ENCODE measurements around the gene UBR1. TPM values are rescaled to one million over a fixed set of nuclear protein-coding genes. Genes with fewer than 3 reads are reported as not detected.

The UBR1 gene
- total RNA-seq, 1 experiment from 2014 or later = 17.9 TPM

DNA sequence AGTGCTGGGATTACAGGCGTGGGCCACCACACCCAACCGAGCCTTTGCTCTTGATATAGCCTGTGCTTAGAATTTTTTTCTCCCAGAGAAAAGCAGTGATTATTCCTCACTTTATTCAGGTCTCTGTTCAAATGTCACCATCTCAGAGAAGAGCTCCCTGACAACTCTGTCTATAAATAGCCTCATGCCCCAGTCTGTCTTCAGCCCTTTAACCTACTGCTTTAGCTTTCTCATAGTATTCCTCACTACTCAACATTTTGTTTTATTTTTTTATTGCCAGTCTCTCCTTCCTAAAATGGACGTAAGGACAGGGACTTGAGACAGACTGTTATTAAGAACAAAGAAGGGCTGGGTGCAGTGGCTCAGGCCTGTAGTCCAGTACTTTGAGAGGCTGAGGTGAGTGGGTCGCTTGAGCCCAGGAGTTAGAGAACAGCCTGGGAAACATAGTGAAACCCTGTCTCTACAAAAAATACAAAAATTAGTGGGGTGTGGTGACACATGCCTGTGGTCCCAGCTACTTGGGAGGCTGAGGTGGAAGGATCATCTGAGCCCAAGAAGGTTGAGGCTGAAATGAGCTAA, 106.5 kb downstream of the UBR1 start:
- no peaks in the 10 kb centered on the region for H3K27me3 ChIP-seq (ENCODE audit: insufficient read depth, low read length)
- ChIA-PET RAD21 (ENCODE audit: low non-redundant PET in 1 of 2, low total read pairs in 2 of 2, uncharacterized antibody in 2 of 2, unreplicated experiment in 2 of 2) (no interaction called here), CTCF (no interaction called here), POLR2A (no interaction called here)
- H3K4me1 ChIP-seq (ENCODE audit: control insufficient read depth in 1 of 2, insufficient read depth in 2 of 2, low read length in 2 of 2) = no peaks in the 10 kb centered on the region
- no TSS peak for BruUV-seq (replicated peaks)
- H3K79me2 ChIP-seq (ENCODE audit: insufficient read depth, low read length) = no peaks in the 10 kb centered on the region
- ATAC-seq = no peak
- no peak overlapping the region for H3K4me2 ChIP-seq (ENCODE audit: low read length)
- no peak overlapping the region for H2AFZ ChIP-seq (ENCODE audit: low read depth, low read length, poor library complexity, severe bottlenecking)
- intact Hi-C loops (cut with micrococcal nuclease) = no loop called here
- no peaks in the 10 kb centered on the region for H4K20me1 ChIP-seq (ENCODE audit: insufficient read depth)
- H3K27ac ChIP-seq (ENCODE audit: low read depth, low read length) = no peak overlapping the region
- H3K36me3 ChIP-seq (ENCODE audit: control insufficient read depth in 1 of 2, insufficient read depth in 2 of 2, low read length in 2 of 2) = peaks cover 0 to 4% of the 10 kb centered on the region in 2 experiments; a peak in 2 of 4 replicates
- H3K4me3 ChIP-seq (replicated peaks in 1 of 2; ENCODE audit: low read depth in 1 of 2, low read length in 2 of 2) = no peak overlapping the region
- H3K9me2 ChIP-seq (ENCODE audit: insufficient read depth) = no peaks in the 10 kb centered on the region; the same call in 1 of the 2 replicates
- TF ChIP-seq EZH2phosphoT487 (IDR thresholded peaks at IDR 0.05; ENCODE audit: borderline replicate concordance) = no peak
- TF ChIP-seq TCF7L2 (IDR thresholded peaks at IDR 0.05; ENCODE audit: borderline replicate concordance, extremely low read depth, insufficient read depth, insufficient read length) = no peak
- TF ChIP-seq, protein P1, sequence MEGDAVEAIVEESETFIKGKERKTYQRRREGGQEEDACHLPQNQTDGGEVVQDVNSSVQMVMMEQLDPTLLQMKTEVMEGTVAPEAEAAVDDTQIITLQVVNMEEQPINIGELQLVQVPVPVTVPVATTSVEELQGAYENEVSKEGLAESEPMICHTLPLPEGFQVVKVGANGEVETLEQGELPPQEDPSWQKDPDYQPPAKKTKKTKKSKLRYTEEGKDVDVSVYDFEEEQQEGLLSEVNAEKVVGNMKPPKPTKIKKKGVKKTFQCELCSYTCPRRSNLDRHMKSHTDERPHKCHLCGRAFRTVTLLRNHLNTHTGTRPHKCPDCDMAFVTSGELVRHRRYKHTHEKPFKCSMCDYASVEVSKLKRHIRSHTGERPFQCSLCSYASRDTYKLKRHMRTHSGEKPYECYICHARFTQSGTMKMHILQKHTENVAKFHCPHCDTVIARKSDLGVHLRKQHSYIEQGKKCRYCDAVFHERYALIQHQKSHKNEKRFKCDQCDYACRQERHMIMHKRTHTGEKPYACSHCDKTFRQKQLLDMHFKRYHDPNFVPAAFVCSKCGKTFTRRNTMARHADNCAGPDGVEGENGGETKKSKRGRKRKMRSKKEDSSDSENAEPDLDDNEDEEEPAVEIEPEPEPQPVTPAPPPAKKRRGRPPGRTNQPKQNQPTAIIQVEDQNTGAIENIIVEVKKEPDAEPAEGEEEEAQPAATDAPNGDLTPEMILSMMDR (IDR thresholded peaks at IDR 0.05 in 2 of 3, conservative IDR thresholded peaks at IDR 0.05 in 1 of 3; ENCODE audit: borderline replicate concordance in 1 of 3, insufficient read depth in 1 of 3, low read depth in 2 of 3, low read length in 2 of 3) = no peak
- TF ChIP-seq JUND (IDR thresholded peaks at IDR 0.05) = no peak
- no peak for TF ChIP-seq ATF3 (IDR thresholded peaks at IDR 0.05)
- TF ChIP-seq ZNF274 (IDR thresholded peaks at IDR 0.05; ENCODE audit: low read depth, low read length) = no peak
- no peak for TF ChIP-seq POLR2A (IDR thresholded peaks at IDR 0.05; ENCODE audit: borderline replicate concordance, extremely low read depth, insufficient read depth, insufficient read length)
- TF ChIP-seq POLR2AphosphoS5 (IDR thresholded peaks at IDR 0.05; ENCODE audit: low read depth, low read length) = no peak
- no peak for TF ChIP-seq YY1 (IDR thresholded peaks at IDR 0.05; ENCODE audit: extremely low read depth, insufficient replicate concordance, low read depth, low read length)
- no peak for TF ChIP-seq SIN3A (IDR thresholded peaks at IDR 0.05; ENCODE audit: low read depth)
- no peak for TF ChIP-seq ELF1 (IDR thresholded peaks at IDR 0.05; ENCODE audit: borderline replicate concordance, low read depth)
- no peak for TF ChIP-seq SRF (IDR thresholded peaks at IDR 0.05; ENCODE audit: low read depth)
- TF ChIP-seq CEBPB (IDR thresholded peaks at IDR 0.05; ENCODE audit: low read depth) = no peak
- TF ChIP-seq ZFX (IDR thresholded peaks at IDR 0.05) = no peak
- no peak for TF ChIP-seq MAX (IDR thresholded peaks at IDR 0.05)
- TF ChIP-seq SP1 (IDR thresholded peaks at IDR 0.05; ENCODE audit: low read depth) = no peak
- TF ChIP-seq REST (IDR thresholded peaks at IDR 0.05; ENCODE audit: low read depth) = no peak
- no peak for TF ChIP-seq EZH2 (IDR thresholded peaks at IDR 0.05)
- no peak for TF ChIP-seq FOSL1 (IDR thresholded peaks at IDR 0.05; ENCODE audit: low read depth)
- no peak for TF ChIP-seq EGR1 (IDR thresholded peaks at IDR 0.05; ENCODE audit: low read depth)
- H3K9ac ChIP-seq (ENCODE audit: low read length) = no peak overlapping the region
- H3K9me3 ChIP-seq (ENCODE audit: control insufficient read depth in 1 of 2, insufficient read depth in 1 of 2, low read depth in 1 of 2, low read length in 2 of 2) = no peaks in the 10 kb centered on the region
- DNase-seq (ENCODE audit: low read depth, low spot score) = no peak

Measured in HCT116 (cell line).